GM12878 (cell line): Measurements from ENCODE around the gene NT5E. TPM values are rescaled to one million over a fixed set of nuclear protein-coding genes. Genes with fewer than 3 reads are reported as not detected.

Experiments
- ATAC-seq: fragments of 200-7000 bp; cut with Tn5 transposase; 3 replicates; pipeline ENCODE4 v1.9.1; 2020; ENCODE audit warnings: mild to moderate bottlenecking, moderate library complexity
- BruUV-seq: library from RNA; stranded (reverse); fragments of 400-500 nt; replicated peaks from 2 replicates; lab custom pipeline; 2021; lab: Mats Ljungman, UMichigan
- CTCF ChIA-PET: fragments of 300-600 bp; sonication (Branson Sonifier 250); formaldehyde crosslinking; extraction: SDS; loops from one replicate; lab custom pipeline; 2021; ENCODE audit warnings: inconsistent platforms; lab: Yijun Ruan, JAX
- POLR2A ChIA-PET: fragments of 350-600 bp; formaldehyde crosslinking; extraction: SDS; loops from one replicate; lab custom pipeline; 2021; ENCODE audit warnings: inconsistent platforms; lab: Charles Lee
- RAD21 ChIA-PET: fragments of 300-600 bp; sonication (Branson Sonifier 250); formaldehyde crosslinking; loops from one replicate; lab custom pipeline; 2023; ENCODE audit warnings: antibody characterized with exemption; ENCODE audit not compliant: unreplicated experiment; lab: Charles Lee
- SMC1A ChIA-PET: fragments of 300-600 bp; sonication (Branson Sonifier 250); formaldehyde crosslinking; loops from one replicate; lab custom pipeline; 2023; ENCODE audit not compliant: unreplicated experiment, uncharacterized antibody; lab: Charles Lee
- DNase-seq: peaks from one replicate; pipeline ENCODE4 v3.0.0-alpha.2; 2011; ENCODE audit warnings: low read depth, low spot score
- FAIRE-seq: peaks from 3 replicates; lab custom pipeline; 2011; peaks lifted over from hg19 to GRCh38; lab: Jason Lieb, UNC
- H2AFZ ChIP-seq: 2 replicates; pipeline ENCODE4 v1.6.0; 2011; ENCODE audit warnings: low read depth, low read length, control low read depth; ENCODE audit not compliant: control insufficient read depth
- H3K27ac ChIP-seq: 2 replicates; pipeline ENCODE4 v1.5.1; 2011; ENCODE audit warnings: control low read depth; ENCODE audit not compliant: control insufficient read depth, insufficient read depth
- H3K27me3 ChIP-seq, 2 experiments: replicated peaks in 1 of 2; 2 replicates each; pipeline versions ENCODE4 v1.6.0 to v1.6.1; 2011; ENCODE audit warnings: low read length in 1 of 2; ENCODE audit not compliant: control insufficient read depth in 2 of 2, insufficient read depth in 2 of 2
- H3K36me3 ChIP-seq, 2 experiments: 2 replicates each; pipeline ENCODE4 v1.5.1; 2011; ENCODE audit warnings: low read length in 1 of 2; ENCODE audit not compliant: control insufficient read depth in 2 of 2, insufficient read depth in 2 of 2
- H3K4me1 ChIP-seq: 2 replicates; pipeline ENCODE4 v1.6.1; 2011; ENCODE audit warnings: mild to moderate bottlenecking, low read length, moderate library complexity, mixed read lengths; ENCODE audit not compliant: control insufficient read depth, insufficient read depth
- H3K4me2 ChIP-seq: 2 replicates; pipeline ENCODE4 v1.6.0; 2011; ENCODE audit warnings: control low read depth; ENCODE audit not compliant: control insufficient read depth, insufficient read depth
- H3K4me3 ChIP-seq: fragments of 200-600 bp; sonication (generic); 2 replicates; pipeline ENCODE4 v1.5.1; 2016
- H3K79me2 ChIP-seq: 2 replicates; pipeline ENCODE4 v1.6.0; 2011; ENCODE audit warnings: low read length; ENCODE audit not compliant: control insufficient read depth, insufficient read depth
- H3K9ac ChIP-seq: 2 replicates; pipeline ENCODE4 v1.8.0; 2011; ENCODE audit warnings: low read length, control low read depth, mixed read lengths; ENCODE audit not compliant: control insufficient read depth, insufficient read depth
- H3K9me3 ChIP-seq: replicated peaks from 3 replicates; pipeline ENCODE4 v1.5.1; 2011; ENCODE audit warnings: mild to moderate bottlenecking, low read length; ENCODE audit not compliant: control insufficient read depth, insufficient read depth
- H4K20me1 ChIP-seq: 2 replicates; pipeline ENCODE4 v1.6.0; 2011; ENCODE audit not compliant: control insufficient read depth, insufficient read depth
- BCL11A ChIP-seq: IDR thresholded peaks from 2 replicates; pipeline ENCODE4 v1.6.1; 2011; ENCODE audit warnings: low read depth, low read length
- CBFB ChIP-seq: IDR thresholded peaks from 2 replicates; pipeline ENCODE4 v1.6.1; 2016; ENCODE audit warnings: antibody characterized with exemption, low read depth
- ETV6 ChIP-seq, 2 experiments: fragments of 450-650 bp in 1 of 2; IDR thresholded peaks in 1 of 2; conservative IDR thresholded peaks in 1 of 2; 2 replicates each; pipeline ENCODE4 v1.6.1; 2014; ENCODE audit warnings: antibody characterized with exemption in 1 of 2, borderline replicate concordance in 1 of 2, low read depth in 1 of 2, mild to moderate bottlenecking in 1 of 2, moderate library complexity in 1 of 2
- FOXM1 ChIP-seq: IDR thresholded peaks from 2 replicates; pipeline ENCODE4 v1.6.1; 2012; ENCODE audit warnings: low read depth, mild to moderate bottlenecking, inconsistent platforms, low read length, moderate library complexity
- MXI1 ChIP-seq: fragments of 150-350 bp; IDR thresholded peaks from 2 replicates; pipeline ENCODE4 v1.6.1; 2011; ENCODE audit warnings: low read depth, mild to moderate bottlenecking, inconsistent platforms, low read length, improper control_type of control experiment
- NFXL1 ChIP-seq: fragments of 450-650 bp; IDR thresholded peaks from 2 replicates; pipeline ENCODE4 v1.6.1; 2017; ENCODE audit warnings: antibody characterized with exemption, mild to moderate bottlenecking, borderline replicate concordance
- POLR2AphosphoS2 ChIP-seq: IDR thresholded peaks from 2 replicates; pipeline ENCODE4 v1.6.1; 2011; ENCODE audit warnings: low read depth, mild to moderate bottlenecking, low read length, improper control_type of control experiment, moderate library complexity
- RBBP5 ChIP-seq: fragments of 200-600 bp; sonication (generic); conservative IDR thresholded peaks from 2 replicates; pipeline ENCODE4 v1.6.1; 2016
- SIX5 ChIP-seq: IDR thresholded peaks from 2 replicates; pipeline ENCODE4 v1.6.1; 2011; ENCODE audit warnings: mild to moderate bottlenecking, low read depth, low read length, moderate library complexity; ENCODE audit not compliant: severe bottlenecking
- SMC3 ChIP-seq: IDR thresholded peaks from 2 replicates; pipeline ENCODE4 v1.6.1; 2011; ENCODE audit warnings: low read length, improper control_type of control experiment, borderline replicate concordance
- SRF ChIP-seq, 2 experiments: IDR thresholded peaks; 2 replicates each; pipeline ENCODE4 v1.6.1; 2011; ENCODE audit warnings: low read depth in 2 of 2, low read length in 2 of 2, mild to moderate bottlenecking in 1 of 2, moderate library complexity in 1 of 2
- STAT1 ChIP-seq: fragments of 450-650 bp; conservative IDR thresholded peaks from 2 replicates; pipeline ENCODE4 v1.6.1; 2014; ENCODE audit warnings: antibody characterized with exemption, mild to moderate bottlenecking
- SUPT20H ChIP-seq: IDR thresholded peaks from 2 replicates; pipeline ENCODE4 v1.6.1; 2011; ENCODE audit warnings: low read depth, mild to moderate bottlenecking, low read length, moderate library complexity, borderline replicate concordance; ENCODE audit not compliant: control insufficient read depth
- YBX1 ChIP-seq: fragments of 450-650 bp; IDR thresholded peaks from 2 replicates; pipeline ENCODE4 v1.6.1; 2016; ENCODE audit warnings: antibody characterized with exemption
- ZSCAN29 ChIP-seq: fragments of 450-650 bp; IDR thresholded peaks from 2 replicates; pipeline ENCODE4 v1.6.1; 2017; ENCODE audit warnings: mild to moderate bottlenecking, moderate library complexity
- WGBS: methylation state at CpG from one replicate; pipeline ENCODE4 v1.1.6; 2016; ENCODE audit warnings: low lambda C conversion rate; ENCODE audit not compliant: insufficient replicate concordance, insufficient coverage; ENCODE audit errors: missing lambda C conversion rate; 5-methylcytosine and 5-hydroxymethylcytosine counted together
- in situ Hi-C: fragments of 300-500 bp; cut with MboI; formaldehyde crosslinking; loops from 9 replicates; pipeline ENCODE4 v1.14.3; 2018; ENCODE audit warnings: mixed read lengths
- intact Hi-C: fragments of 100-400 bp; cut with micrococcal nuclease; formaldehyde crosslinking; loops from one replicate; pipeline ENCODE4 v1.14.2; 2022; ENCODE audit not compliant: unreplicated experiment
- polyA plus RNA-seq, 11 experiments: library from polyadenylated mRNA; depleted of rRNA in 4 of 11; unstranded in 6 of 11; stranded (reverse) in 5 of 11; fragments of >200 nt; fragmentation: Nextera tagmentation in 4 of 11; fragmentation: Illumina TruSeq in 1 of 11; extraction: Ambion mirVana in 4 of 11; extraction: Trizol in 1 of 11; gene quantifications; 1 replicate in 1 of 11; 2 replicates in 10 of 11; pipeline versions ENCODE4 v1.2.1 to v1.2.3, GENCODE V29; 2011 to 2016; ENCODE audit warnings: inconsistent platforms in 2 of 11, missing spikeins in 2 of 11, low read depth in 1 of 11
- total RNA-seq, 4 experiments: library from RNA; depleted of rRNA in 3 of 4; stranded (reverse); fragments of >200 nt in 3 of 4; fragmentation: Illumina TruSeq in 1 of 4; extraction: Trizol in 1 of 4; gene quantifications; 2 replicates each; pipeline versions ENCODE4 v1.2.1 to v1.2.3, GENCODE V29; 2013 to 2021
- TF ChIP-seq, protein P1 (sequence below), 3 experiments: IDR thresholded peaks in 2 of 3; conservative IDR thresholded peaks in 1 of 3; 2 replicates each; pipeline ENCODE4 v1.5.1; 2011; ENCODE audit warnings: low read depth in 3 of 3, low read length in 3 of 3, mild to moderate bottlenecking in 3 of 3, control low read depth in 2 of 3, moderate library complexity in 2 of 3, inconsistent platforms in 1 of 3, mixed read lengths in 1 of 3; ENCODE audit not compliant: control insufficient read depth in 2 of 3, insufficient read depth in 1 of 3; ENCODE audit errors: extremely low read depth in 1 of 3
- TF ChIP-seq, protein P2 (sequence below): fragments of 450-650 bp; formaldehyde crosslinking; IDR thresholded peaks from 2 replicates; pipeline ENCODE4 v1.4.0; 2020; ENCODE audit warnings: mild to moderate bottlenecking, moderate library complexity

The NT5E gene
- total and polyA plus RNA-seq, 10 of the 15 experiments (the other 5 are each of a cell fraction or from before 2014, with no cell fraction given), result 1.9 to 9.7 (median 7.3) TPM

DNA sequence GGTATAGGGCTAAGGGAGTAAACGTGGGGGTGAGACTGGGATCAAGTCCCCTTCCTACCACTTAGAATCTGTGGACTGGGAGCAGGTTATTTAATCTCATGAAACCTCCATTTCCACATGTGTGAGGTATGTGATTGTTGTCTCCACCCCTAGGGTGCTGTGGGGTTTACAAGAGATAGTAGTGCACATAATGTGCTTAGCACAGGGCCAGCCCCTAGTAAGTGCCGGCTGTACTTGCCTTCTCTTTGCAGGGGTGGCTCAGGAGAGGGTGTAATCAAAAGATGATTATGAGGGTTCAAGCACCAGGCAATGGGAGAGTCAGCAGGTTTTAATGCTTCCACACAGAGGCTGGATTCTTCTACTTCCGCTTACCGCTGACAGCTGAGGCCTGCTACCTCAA lies 6.9 kb downstream of the NT5E start:
- ChIA-PET RAD21 (no interaction called here), CTCF (interaction anchor here (1.1 to 13.2 kb wide), 2 partner anchors 23 to 52 kb away, joined by 4 to 188 read pairs; no protein-coding TSS in a partner anchor), POLR2A (no interaction called here), SMC1A (interaction anchor here (3.8 to 9.8 kb wide), 2 partner anchors 7 to 26 kb away, joined by 36 to 138 read pairs; partner anchors contain the start of gene NT5E)
- Histone ChIP-seq H3K36me3 (no peaks in the 10 kb centered on the region), H3K4me3 (no peak overlapping the region), H3K27ac (no peak overlapping the region), H3K9me3 (no peaks in the 10 kb centered on the region), H3K27me3 (no peaks in the 10 kb centered on the region), H4K20me1 (no peaks in the 10 kb centered on the region), H2AFZ (no peak overlapping the region), H3K79me2 (peaks cover 21% of the 10 kb centered on the region), H3K9ac (no peak overlapping the region), H3K4me1 (peaks cover 51% of the 10 kb centered on the region), H3K4me2 (no peak overlapping the region)
- no peak for ATAC-seq
- DNase-seq, result no peak
- TF ChIP-seq SUPT20H, result no peak
- TF ChIP-seq SRF (IDR thresholded peaks at IDR 0.05; ENCODE audit: low read depth in 2 of 2, low read length in 2 of 2), result no peak
- TF ChIP-seq SIX5, result no peak
- no peak for TF ChIP-seq RBBP5
- TF ChIP-seq, protein P1, sequence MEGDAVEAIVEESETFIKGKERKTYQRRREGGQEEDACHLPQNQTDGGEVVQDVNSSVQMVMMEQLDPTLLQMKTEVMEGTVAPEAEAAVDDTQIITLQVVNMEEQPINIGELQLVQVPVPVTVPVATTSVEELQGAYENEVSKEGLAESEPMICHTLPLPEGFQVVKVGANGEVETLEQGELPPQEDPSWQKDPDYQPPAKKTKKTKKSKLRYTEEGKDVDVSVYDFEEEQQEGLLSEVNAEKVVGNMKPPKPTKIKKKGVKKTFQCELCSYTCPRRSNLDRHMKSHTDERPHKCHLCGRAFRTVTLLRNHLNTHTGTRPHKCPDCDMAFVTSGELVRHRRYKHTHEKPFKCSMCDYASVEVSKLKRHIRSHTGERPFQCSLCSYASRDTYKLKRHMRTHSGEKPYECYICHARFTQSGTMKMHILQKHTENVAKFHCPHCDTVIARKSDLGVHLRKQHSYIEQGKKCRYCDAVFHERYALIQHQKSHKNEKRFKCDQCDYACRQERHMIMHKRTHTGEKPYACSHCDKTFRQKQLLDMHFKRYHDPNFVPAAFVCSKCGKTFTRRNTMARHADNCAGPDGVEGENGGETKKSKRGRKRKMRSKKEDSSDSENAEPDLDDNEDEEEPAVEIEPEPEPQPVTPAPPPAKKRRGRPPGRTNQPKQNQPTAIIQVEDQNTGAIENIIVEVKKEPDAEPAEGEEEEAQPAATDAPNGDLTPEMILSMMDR (IDR thresholded peaks at IDR 0.05 in 2 of 3, conservative IDR thresholded peaks at IDR 0.05 in 1 of 3; ENCODE audit: control insufficient read depth in 2 of 3, extremely low read depth in 1 of 3, insufficient read depth in 1 of 3, low read depth in 3 of 3, low read length in 3 of 3), result no peak
- TF ChIP-seq STAT1, result no peak
- no peak for TF ChIP-seq MXI1
- TF ChIP-seq NFXL1, result no peak
- TF ChIP-seq ETV6 (conservative IDR thresholded peaks at IDR 0.05 in 1 of 2, IDR thresholded peaks at IDR 0.05 in 1 of 2; ENCODE audit: borderline replicate concordance in 1 of 2, low read depth in 1 of 2), result no peak
- TF ChIP-seq FOXM1, result no peak
- no peak for TF ChIP-seq POLR2AphosphoS2
- no peak for TF ChIP-seq BCL11A
- no peak for TF ChIP-seq SMC3
- no peak for TF ChIP-seq ZSCAN29
- no peak for TF ChIP-seq YBX1
- TF ChIP-seq CBFB, result no peak
- TF ChIP-seq, protein P2, sequence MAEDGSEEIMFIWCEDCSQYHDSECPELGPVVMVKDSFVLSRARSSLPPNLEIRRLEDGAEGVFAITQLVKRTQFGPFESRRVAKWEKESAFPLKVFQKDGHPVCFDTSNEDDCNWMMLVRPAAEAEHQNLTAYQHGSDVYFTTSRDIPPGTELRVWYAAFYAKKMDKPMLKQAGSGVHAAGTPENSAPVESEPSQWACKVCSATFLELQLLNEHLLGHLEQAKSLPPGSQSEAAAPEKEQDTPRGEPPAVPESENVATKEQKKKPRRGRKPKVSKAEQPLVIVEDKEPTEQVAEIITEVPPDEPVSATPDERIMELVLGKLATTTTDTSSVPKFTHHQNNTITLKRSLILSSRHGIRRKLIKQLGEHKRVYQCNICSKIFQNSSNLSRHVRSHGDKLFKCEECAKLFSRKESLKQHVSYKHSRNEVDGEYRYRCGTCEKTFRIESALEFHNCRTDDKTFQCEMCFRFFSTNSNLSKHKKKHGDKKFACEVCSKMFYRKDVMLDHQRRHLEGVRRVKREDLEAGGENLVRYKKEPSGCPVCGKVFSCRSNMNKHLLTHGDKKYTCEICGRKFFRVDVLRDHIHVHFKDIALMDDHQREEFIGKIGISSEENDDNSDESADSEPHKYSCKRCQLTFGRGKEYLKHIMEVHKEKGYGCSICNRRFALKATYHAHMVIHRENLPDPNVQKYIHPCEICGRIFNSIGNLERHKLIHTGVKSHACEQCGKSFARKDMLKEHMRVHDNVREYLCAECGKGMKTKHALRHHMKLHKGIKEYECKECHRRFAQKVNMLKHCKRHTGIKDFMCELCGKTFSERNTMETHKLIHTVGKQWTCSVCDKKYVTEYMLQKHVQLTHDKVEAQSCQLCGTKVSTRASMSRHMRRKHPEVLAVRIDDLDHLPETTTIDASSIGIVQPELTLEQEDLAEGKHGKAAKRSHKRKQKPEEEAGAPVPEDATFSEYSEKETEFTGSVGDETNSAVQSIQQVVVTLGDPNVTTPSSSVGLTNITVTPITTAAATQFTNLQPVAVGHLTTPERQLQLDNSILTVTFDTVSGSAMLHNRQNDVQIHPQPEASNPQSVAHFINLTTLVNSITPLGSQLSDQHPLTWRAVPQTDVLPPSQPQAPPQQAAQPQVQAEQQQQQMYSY (CRISPR knock-in tag), result no peak
- intact Hi-C loops (no loop called here), in situ Hi-C loops (no loop called here)
- 83% methylated on average over 4 of the region's 4 CpGs for WGBS
- no peak for FAIRE-seq
- no TSS peak for BruUV-seq
